ENCODE measurements around the gene LDLR. TPM values are rescaled to one million over a fixed set of nuclear protein-coding genes. Genes with fewer than 3 reads are reported as not detected.
"Not testable (repeated sequence)": the region's sequence is repeated elsewhere in the genome, so short reads cannot be mapped to it uniquely, and the experiment has no call there.

The LDLR gene
- total and polyA plus RNA-seq, 2 donors (not counting 3 experiments of a cell fraction or from before 2014, with no cell fraction given), result 142 to 174 TPM

DNA sequence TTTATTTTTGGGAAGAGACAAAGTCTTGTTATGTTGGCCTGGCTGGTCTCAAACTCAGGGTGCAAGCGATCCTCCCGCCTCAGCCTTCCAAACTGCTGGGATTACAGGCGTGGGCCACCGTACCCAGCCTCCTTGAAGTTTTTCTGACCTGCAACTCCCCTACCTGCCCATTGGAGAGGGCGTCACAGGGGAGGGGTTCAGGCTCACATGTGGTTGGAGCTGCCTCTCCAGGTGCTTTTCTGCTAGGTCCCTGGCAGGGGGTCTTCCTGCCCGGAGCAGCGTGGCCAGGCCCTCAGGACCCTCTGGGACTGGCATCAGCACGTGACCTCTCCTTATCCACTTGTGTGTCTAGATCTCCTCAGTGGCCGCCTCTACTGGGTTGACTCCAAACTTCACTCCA is 27.2 kb downstream of the LDLR start:
- H3K27ac ChIP-seq (ENCODE audit: insufficient read depth, low read depth, low read length), result no peak overlapping the region
- CTCF ChIA-PET, result interaction anchor here (3.4 kb wide), 1 partner anchor 10 kb away, joined by 12 read pairs; no protein-coding TSS in a partner anchor
- H3K4me1 ChIP-seq (ENCODE audit: control insufficient read depth, extremely low read depth, insufficient read depth, low read length), result no peaks in the 10 kb centered on the region
- H3K27me3 ChIP-seq (ENCODE audit: control insufficient read depth in 2 of 2, insufficient read depth in 2 of 2, low read length in 2 of 2), result no peaks in the 10 kb centered on the region
- TF ChIP-seq FOS (IDR thresholded peaks at IDR 0.05; ENCODE audit: borderline replicate concordance, insufficient read depth, low read length), result no peak
- no peak for TF ChIP-seq GATA2 (IDR thresholded peaks at IDR 0.05; ENCODE audit: insufficient read depth, insufficient read length, low read depth, low read length)
- peaks cover 23% of the 10 kb centered on the region for H3K79me2 ChIP-seq (ENCODE audit: control insufficient read depth, insufficient read depth, low read length)
- H3K9me3 ChIP-seq (replicated peaks; ENCODE audit: control insufficient read depth, insufficient read depth, low read length), result no peaks in the 10 kb centered on the region
- no peak overlapping the region for H2AFZ ChIP-seq (ENCODE audit: low read depth, low read length)
- H3K4me2 ChIP-seq (ENCODE audit: insufficient read depth, low read length), result no peak overlapping the region
- no peak overlapping the region for H3K4me3 ChIP-seq (replicated peaks in 1 of 3; ENCODE audit: insufficient read depth in 1 of 3, low read depth in 1 of 3, low read length in 3 of 3)
- dilution Hi-C loops (cut with MboI; ENCODE audit: extremely low pct_ligation_motif_present, low sequenced_read_pairs) (no loop called here), intact Hi-C loops (cut with micrococcal nuclease) (no loop called here)
- FAIRE-seq (no peak), DNase-seq (ENCODE audit: low read depth, low spot score) (no peak)
- peaks cover 27% of the 10 kb centered on the region in 2 experiments for H3K36me3 ChIP-seq (ENCODE audit: control insufficient read depth in 2 of 2, extremely low read depth in 1 of 2, insufficient read depth in 2 of 2, low read length in 2 of 2)
- no peaks in the 10 kb centered on the region for H3K9me1 ChIP-seq (replicated peaks; ENCODE audit: control insufficient read depth, extremely low read depth, insufficient read depth, low read length)
- H4K20me1 ChIP-seq (replicated peaks; ENCODE audit: control insufficient read depth, extremely low read depth, insufficient read depth, low read length), result no peaks in the 10 kb centered on the region
- H3K9ac ChIP-seq (replicated peaks; ENCODE audit: extremely low read depth, insufficient read depth, low read length), result no peak overlapping the region
- no TSS peak for BruUV-seq (replicated peaks)
- POLR2A ChIA-PET, result no interaction called here

DNA sequence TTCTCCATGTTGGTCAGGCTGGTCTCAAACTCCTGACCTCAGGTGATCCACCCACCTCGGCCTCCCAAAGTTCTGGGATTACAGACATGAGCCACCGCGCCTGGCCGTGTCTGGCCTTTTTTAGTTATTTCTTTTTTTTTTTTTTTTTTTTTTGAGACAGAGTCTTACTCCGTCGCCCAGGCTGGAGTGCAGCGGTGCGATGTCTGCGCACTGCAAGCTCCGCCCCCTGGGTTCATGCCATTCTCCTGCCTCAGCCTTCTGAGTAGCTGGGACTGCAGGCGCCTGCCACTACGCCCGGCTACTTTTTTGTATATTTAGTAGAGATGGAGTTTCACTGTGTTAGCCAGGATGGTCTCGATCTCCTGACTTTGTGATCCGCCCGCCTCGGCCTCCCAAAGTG is 32.7 kb downstream of the LDLR start:
- BruUV-seq (replicated peaks); POLR2A ChIA-PET; H3K4me2 ChIP-seq (ENCODE audit: insufficient read depth, low read length); H3K4me1 ChIP-seq (ENCODE audit: control insufficient read depth, extremely low read depth, insufficient read depth, low read length); dilution Hi-C loops (cut with MboI; ENCODE audit: extremely low pct_ligation_motif_present, low sequenced_read_pairs); H4K20me1 ChIP-seq (replicated peaks; ENCODE audit: control insufficient read depth, extremely low read depth, insufficient read depth, low read length); H3K27me3 ChIP-seq (ENCODE audit: control insufficient read depth in 2 of 2, insufficient read depth in 2 of 2, low read length in 2 of 2); H2AFZ ChIP-seq (ENCODE audit: low read depth, low read length); H3K9ac ChIP-seq (replicated peaks; ENCODE audit: extremely low read depth, insufficient read depth, low read length); H3K9me1 ChIP-seq (replicated peaks; ENCODE audit: control insufficient read depth, extremely low read depth, insufficient read depth, low read length); FAIRE-seq; DNase-seq (ENCODE audit: low read depth, low spot score); CTCF ChIA-PET; H3K4me3 ChIP-seq (replicated peaks in 1 of 3; ENCODE audit: insufficient read depth in 1 of 3, low read depth in 1 of 3, low read length in 3 of 3); H3K9me3 ChIP-seq (replicated peaks; ENCODE audit: control insufficient read depth, insufficient read depth, low read length); intact Hi-C loops (cut with micrococcal nuclease); H3K27ac ChIP-seq (ENCODE audit: insufficient read depth, low read depth, low read length): not testable (repeated sequence)
- Histone ChIP-seq H3K79me2 (ENCODE audit: control insufficient read depth, insufficient read depth, low read length) (peaks cover 18% of the 10 kb centered on the region), H3K36me3 (ENCODE audit: control insufficient read depth in 2 of 2, extremely low read depth in 1 of 2, insufficient read depth in 2 of 2, low read length in 2 of 2) (peaks cover 13 to 30% of the 10 kb centered on the region in 2 experiments)

All from endothelial cell of umbilical vein (primary cell).